Activated effector memory CD4-positive, alpha-beta T cell treated with Interleukin-2 at 50 U/mL for 16 hours (primary cell): ENCODE results near the gene SCAF4.

ENCODE experiments used
- DNase-seq: peaks from one replicate; pipeline ENCODE4 v3.0.0-alpha.2; 2020

SCAF4 gene

GRCh38 chr21:31629972-31630711, 101.8 kb downstream of the SCAF4 start:
- no peak for DNase-seq

- no peak for DNase-seq
Measured at GRCh38 chr21:31624961-31625491, 106.9 kb downstream of the SCAF4 start.

- DNase-seq = no peak
Measured at GRCh38 chr21:31624181-31624580, 107.7 kb downstream of the SCAF4 start.

GRCh38 chr21:31623664-31624063, 108.3 kb downstream of the SCAF4 start:
- no peak for DNase-seq

GRCh38 chr21:31622397-31622796, 109.5 kb downstream of the SCAF4 start:
- DNase-seq = no peak
